GM19099 (cell line): ENCODE data around the gene KIF4B.

Experiments
- POLR2A ChIP-seq: IDR thresholded peaks from 3 replicates; pipeline ENCODE4 v1.6.1; 2011; ENCODE audit warnings: low read depth; ENCODE audit not compliant: insufficient read length; ENCODE audit errors: extremely low read depth

Gene KIF4B

DNA sequence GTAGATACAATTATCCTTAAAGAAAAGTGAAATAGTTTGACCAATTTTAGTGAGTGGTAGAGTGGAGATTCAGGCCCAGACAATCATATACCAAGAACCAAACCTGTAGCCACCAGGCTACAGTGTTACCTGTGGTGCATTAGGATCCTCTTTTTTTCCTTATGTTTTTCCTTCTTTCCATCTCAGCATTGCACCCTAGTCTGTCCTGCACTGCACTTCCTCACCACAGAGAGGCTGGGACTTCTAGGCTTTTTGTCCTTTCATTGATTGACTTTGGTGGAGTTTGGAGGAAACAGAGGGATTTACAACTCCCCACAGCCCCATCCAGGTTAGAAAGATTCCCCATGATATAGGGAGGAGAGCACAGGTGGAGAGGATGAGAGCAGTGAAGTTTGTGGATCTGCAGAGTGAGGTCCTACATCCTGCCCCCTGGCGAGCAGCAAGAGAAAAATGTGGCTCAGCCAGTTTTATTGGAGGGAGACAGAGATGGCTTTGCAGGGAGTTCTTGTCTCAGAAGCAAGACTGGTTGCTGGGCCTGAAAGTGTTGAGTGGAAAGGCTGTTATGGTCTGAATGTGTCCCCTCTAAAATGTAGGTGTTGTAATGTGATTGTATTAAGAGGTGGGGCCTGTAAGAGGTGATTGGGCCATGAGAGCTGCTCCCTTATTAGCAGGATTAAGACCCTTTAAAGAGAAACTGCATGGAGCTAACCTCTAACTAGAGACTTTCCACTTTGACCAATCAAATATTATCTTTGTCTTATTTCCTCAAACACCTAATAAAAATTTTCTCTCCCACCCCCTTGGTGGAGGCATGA lies 36.2 kb downstream of the KIF4B start:
- no peak for TF ChIP-seq POLR2A

DNA sequence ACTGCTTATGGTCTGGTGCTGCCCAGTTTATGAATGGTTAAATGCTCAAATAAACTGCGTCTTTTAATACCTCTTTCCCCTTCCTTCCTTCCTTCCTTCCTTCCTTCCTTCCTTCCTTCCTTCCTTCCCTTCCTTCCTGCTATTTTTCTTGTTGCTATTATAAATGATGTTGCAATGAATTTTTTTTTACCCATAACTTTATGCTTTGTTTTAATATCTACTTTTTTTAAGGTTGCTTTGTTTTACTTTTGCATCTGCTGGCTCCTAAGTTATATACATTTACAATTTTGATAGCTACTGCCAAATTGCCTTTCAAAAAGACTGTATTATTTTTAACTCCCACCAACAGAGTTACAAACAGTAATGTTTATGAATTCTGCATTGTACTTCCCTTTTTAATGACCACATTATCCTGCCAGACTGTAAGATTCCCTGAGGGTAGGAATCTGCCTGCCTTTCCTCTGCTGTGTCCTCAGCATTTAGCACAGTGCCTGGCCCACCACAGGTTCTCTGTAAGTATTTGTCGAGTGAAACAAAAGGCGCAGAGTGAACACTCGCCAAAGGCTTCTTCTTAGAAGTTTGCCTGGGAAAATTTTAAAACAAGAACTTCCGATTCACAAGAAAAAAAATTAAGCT lies 36.9 kb downstream of the KIF4B start:
- TF ChIP-seq POLR2A = no peak

DNA sequence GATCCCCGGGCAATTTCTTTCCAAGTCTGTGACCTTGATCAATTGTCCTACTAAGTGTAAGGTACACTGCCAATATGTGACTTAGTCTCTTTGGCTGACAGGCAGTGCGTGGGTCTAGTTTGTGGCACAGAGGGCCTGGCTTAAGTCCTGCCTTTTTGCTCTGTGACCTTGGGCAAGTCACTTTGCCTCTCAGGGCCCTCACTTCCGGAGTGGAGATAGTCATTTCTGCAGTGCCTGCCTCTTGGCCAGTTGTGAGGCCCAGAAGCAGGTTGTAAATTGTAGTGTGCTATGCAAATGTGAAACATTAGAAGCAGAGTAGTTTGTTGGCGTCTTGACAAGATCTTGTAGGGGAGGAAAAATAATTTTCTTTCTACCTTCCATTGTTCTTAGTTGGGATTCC lies 39.0 kb downstream of the KIF4B start:
- no peak for TF ChIP-seq POLR2A

DNA sequence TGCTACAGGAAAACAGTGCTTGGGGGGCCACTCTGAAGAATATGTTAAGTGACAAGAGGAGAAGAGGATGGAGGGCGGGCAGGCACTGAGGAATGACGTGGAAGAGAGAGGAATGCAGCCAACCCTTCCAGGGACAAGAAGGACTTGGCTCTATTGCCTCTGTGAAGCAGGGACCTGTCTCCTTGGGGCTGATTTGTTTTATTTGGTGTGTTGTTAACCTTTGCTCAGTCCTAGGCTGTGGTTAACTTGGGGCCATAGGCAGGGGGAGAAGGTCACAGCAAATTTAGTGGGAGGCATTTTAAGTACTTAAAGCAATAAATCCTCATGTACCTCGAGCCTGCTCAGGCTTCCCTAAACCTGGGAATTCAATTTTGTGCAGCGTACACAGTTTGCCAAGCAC lies 39.9 kb downstream of the KIF4B start:
- no peak for TF ChIP-seq POLR2A

DNA sequence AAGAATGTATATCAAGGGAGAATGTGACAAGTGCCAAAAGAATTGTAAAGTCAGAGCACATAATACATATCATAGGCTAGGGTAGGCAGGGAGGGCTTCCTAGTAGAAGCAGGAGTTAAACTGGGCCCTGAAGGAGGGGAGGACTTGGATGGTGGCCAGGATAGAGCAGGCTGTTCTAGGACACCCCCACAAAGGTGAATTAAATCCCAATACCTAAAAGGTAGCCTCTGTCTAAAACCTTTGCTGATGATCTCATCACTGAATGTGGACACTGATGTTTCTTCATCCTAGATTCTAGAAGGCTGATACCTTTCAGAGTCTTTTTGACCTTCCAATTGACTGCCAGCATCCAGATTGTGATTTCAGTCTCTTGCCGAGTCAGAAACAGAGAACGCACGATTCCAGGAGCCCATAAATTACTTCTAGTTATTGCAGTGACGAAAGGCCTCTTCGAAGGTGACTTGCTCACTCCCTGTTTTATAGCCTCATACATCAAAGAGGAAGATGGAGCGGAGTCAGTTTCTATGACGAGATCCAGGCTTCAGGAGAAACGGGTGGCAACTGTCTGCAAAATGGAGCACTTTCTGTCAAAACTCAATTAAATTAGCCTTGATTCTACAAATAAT lies 43.2 kb downstream of the KIF4B start:
- TF ChIP-seq POLR2A = no peak

DNA sequence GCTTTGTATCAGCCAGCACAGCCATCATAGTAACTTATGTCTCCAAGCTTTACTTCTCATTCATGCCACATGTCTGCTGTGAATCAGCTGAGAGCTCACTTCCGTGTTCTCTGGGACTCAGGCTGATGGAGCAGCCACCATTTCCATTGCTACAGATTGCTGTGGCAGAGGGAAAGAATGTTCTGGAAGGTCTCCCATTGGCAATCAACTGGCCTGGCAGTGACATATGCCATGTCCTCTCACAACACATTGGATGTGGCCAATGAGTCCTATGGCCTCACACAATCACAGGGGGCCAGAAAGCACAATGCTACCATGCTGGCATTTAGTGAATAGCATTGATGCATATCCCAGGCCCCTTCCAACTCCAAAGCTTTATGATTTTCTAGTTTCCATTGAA lies 44.1 kb downstream of the KIF4B start:
- no peak for TF ChIP-seq POLR2A

DNA sequence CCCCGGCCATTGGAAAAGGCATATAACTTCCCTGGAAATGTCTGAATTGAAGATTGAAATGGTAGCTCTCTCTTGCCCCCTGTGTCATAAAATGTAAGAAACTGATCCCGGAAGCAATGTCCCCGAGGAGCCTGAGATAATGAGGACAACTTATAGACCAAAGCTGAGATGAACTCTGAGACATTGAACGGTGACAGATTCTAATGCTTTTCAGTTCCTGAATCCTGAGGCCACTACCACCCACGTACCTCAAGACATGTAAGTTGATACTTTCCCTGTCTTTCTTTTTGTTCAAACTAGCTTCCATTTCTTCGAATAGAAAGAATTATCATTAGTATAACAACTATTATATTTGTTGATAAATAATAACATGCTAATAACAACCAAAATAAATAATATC lies 51.0 kb downstream of the KIF4B start:
- TF ChIP-seq POLR2A = no peak

DNA sequence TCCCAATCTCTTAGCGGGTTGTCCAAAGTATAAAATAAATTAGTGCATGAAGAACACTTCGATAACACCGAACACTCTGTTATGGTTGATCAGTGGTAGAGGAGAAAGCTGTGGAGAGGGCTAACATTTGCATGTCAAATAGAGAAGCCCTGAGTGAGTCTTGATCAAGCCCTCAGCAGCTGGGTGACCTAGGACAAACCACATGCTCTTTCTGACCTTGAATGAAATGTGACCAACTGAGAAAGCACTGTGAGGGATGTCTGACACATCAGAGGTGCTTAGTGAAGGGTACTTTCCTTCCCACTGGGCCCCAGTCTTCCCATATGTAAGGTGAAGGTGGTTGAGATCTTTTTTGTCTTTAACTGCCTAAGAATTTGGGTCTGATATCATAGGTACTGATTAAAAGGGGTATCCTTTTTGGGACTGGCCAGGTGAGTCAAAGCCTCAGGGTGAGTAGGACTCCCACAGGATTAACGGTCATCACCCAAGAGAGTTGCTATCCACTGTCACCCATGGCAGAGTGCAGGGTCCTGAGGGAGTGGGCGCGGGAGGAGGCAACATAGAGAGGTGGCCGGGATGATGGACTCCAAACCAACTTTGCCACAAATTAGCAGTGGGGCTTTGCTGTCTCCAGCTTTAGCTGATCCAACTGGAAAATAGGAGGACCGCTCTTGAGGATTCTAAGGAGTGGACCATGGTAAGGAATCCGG lies 53.5 kb downstream of the KIF4B start:
- no peak for TF ChIP-seq POLR2A
